LNCaP clone FGC (cell line): Measurements from ENCODE around the gene NPAT.

Source experiments
- DNase-seq: peaks from one replicate; pipeline ENCODE4 v3.0.0-alpha.2; 2011; ENCODE audit warnings: low read depth
- H3K4me3 ChIP-seq: 2 replicates; pipeline ENCODE4 v1.5.1; 2011; ENCODE audit warnings: mild to moderate bottlenecking, low read depth, low read length, control low read depth
- TF ChIP-seq, protein P1 (sequence below): IDR thresholded peaks from 2 replicates; pipeline ENCODE4 v1.5.1; 2012; ENCODE audit warnings: mild to moderate bottlenecking; ENCODE audit not compliant: control insufficient read depth, insufficient read depth; ENCODE audit errors: extremely low read depth

The NPAT gene

GRCh38 chr11:108221371-108221770 lies 1.1 kb downstream of the NPAT start:
- H3K4me3 ChIP-seq, result peak overlapping the region; percentile 79
- DNase-seq, result no peak
- TF ChIP-seq, protein P1, sequence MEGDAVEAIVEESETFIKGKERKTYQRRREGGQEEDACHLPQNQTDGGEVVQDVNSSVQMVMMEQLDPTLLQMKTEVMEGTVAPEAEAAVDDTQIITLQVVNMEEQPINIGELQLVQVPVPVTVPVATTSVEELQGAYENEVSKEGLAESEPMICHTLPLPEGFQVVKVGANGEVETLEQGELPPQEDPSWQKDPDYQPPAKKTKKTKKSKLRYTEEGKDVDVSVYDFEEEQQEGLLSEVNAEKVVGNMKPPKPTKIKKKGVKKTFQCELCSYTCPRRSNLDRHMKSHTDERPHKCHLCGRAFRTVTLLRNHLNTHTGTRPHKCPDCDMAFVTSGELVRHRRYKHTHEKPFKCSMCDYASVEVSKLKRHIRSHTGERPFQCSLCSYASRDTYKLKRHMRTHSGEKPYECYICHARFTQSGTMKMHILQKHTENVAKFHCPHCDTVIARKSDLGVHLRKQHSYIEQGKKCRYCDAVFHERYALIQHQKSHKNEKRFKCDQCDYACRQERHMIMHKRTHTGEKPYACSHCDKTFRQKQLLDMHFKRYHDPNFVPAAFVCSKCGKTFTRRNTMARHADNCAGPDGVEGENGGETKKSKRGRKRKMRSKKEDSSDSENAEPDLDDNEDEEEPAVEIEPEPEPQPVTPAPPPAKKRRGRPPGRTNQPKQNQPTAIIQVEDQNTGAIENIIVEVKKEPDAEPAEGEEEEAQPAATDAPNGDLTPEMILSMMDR, result no peak

GRCh38 chr11:108220721-108221336 lies 1.6 kb downstream of the NPAT start:
- H3K4me3 ChIP-seq, result peak overlapping the region; percentile 79
- TF ChIP-seq, protein P1, result 0 out of 2 replicates have a peak, but pooled peaks have one; percentile 8
- no peak for DNase-seq

DNA sequence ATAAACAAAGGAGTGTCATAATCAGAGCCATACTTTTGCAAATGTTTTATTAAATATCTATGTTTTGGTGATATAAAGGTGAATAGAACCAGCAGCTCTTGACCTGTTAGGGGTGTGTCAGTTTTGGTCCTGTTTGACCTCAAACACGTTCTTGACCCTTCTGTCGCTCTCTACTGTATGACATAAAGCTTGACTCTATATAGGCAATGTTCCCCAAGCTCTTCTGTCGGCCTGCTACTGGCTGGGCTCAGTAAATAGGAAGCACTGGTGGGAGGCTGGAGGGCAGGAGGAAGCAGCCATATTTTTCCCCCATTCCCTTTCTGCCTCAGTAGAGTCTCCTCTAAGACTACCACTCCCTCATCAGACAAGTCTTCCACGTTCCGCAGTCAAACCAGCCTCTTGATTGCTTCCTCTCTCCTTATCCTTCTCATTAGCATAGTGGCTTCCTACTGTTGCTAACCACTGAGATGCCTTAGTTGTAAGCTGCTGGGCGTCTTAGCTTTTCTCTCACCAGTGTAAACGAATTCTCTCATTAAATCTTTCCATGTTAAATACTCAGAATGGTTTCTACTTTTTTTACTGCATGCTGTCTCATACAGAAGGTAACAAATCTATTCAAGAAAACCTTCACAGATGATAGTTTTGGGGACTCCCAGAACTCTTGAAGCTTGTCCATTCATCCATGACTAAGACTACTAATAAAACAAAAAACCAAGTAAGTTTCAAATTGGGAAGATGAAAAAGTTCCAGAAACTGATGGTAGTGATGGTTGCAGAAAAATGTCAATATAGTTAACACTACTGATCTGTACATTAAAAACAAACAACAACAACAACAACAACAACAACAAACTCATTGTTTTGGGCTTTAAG lies 3.3 kb downstream of the NPAT start:
- TF ChIP-seq, protein P1, result no peak
- no peak for DNase-seq
- H3K4me3 ChIP-seq, result no peak overlapping the region

- TF ChIP-seq, protein P1, result no peak
- H3K4me3 ChIP-seq, result no peak overlapping the region
- DNase-seq, result no peak
Observed at GRCh38 chr11:108218455-108218854, 4.0 kb downstream of the NPAT start.

DNA sequence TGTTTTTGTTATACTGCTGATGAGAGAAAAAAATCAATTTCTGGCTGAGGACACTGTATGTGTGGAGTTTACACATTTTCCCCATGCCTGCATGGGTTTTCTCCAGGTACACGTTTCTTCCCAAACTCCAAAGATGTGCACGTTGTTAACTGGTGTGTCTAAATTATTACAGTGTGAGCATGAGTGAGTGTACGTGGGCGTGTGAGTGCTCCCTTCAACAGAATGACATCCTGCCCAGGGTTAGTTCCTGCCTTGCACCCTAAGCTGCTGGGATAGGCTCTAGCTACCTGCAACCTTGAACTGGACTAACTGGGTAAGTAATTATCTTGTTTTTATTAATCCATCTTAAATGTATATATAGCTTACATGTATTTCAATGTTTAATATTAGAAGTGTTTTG lies 5.5 kb downstream of the NPAT start:
- DNase-seq, result no peak
- TF ChIP-seq, protein P1, result no peak
- no peak overlapping the region for H3K4me3 ChIP-seq

DNA sequence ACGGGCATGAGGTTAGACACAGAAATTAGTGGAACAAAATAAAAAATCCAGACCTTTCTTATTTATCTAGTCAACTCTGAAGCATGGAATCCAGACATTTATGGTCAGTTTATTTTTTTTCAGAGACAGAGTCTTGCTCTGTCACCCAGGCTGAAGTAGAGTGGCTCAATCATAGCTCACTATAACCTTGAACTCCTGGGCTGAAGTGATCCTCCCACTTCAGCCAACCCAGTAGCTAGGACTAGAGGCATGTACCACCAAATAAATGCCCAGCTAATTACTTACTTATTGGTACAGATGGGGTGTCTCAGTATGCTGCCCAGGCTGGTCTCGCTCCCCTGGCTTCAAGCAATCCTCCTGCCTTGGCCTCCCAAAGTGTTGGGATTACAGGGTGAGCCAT lies 8.7 kb downstream of the NPAT start:
- DNase-seq, result no peak
- no peak overlapping the region for H3K4me3 ChIP-seq
- TF ChIP-seq, protein P1, result no peak
